GM12878 (cell line): ENCODE data around the gene SPAG17.

Experiments
- CHD4 ChIP-seq: fragments of 200-600 bp; sonication (generic); IDR thresholded peaks from 2 replicates; pipeline ENCODE4 v1.6.1; 2016; ENCODE audit warnings: mild to moderate bottlenecking
- FOXK2 ChIP-seq: fragments of 450-650 bp; IDR thresholded peaks from 2 replicates; pipeline ENCODE4 v1.6.1; 2017; ENCODE audit warnings: mild to moderate bottlenecking, moderate library complexity
- JUND ChIP-seq: IDR thresholded peaks from 2 replicates; pipeline ENCODE4 v1.6.1; 2012; ENCODE audit warnings: low read depth, mild to moderate bottlenecking, low read length, improper control_type of control experiment, moderate library complexity
- MTA3 ChIP-seq: IDR thresholded peaks from 2 replicates; pipeline ENCODE4 v1.6.1; 2012; ENCODE audit warnings: low read length, inconsistent platforms, borderline replicate concordance
- NFIC ChIP-seq: IDR thresholded peaks from 2 replicates; pipeline ENCODE4 v1.6.1; 2012; ENCODE audit warnings: low read depth, mild to moderate bottlenecking, inconsistent platforms, low read length, moderate library complexity
- NR2F1 ChIP-seq: fragments of 450-650 bp; conservative IDR thresholded peaks from 2 replicates; pipeline ENCODE4 v1.6.1; 2017; ENCODE audit warnings: mild to moderate bottlenecking
- POLR2AphosphoS5 ChIP-seq: IDR thresholded peaks from 2 replicates; pipeline ENCODE4 v1.6.1; 2011; ENCODE audit warnings: mild to moderate bottlenecking, low read length, inconsistent platforms
- SREBF2 ChIP-seq: IDR thresholded peaks from 2 replicates; pipeline ENCODE4 v1.6.1; 2012; ENCODE audit warnings: mild to moderate bottlenecking, low read length
- YY1 ChIP-seq: IDR thresholded peaks from 2 replicates; pipeline ENCODE4 v1.6.1; 2011; ENCODE audit warnings: low read depth, mild to moderate bottlenecking, low read length
- ZNF274 ChIP-seq: IDR thresholded peaks from one replicate; pipeline ENCODE4 v1.8.0; 2011; ENCODE audit not compliant: insufficient read length, insufficient read depth
- TF ChIP-seq, protein P1 (sequence below), 3 experiments: IDR thresholded peaks in 2 of 3; conservative IDR thresholded peaks in 1 of 3; 2 replicates each; pipeline ENCODE4 v1.5.1; 2011; ENCODE audit warnings: low read depth in 3 of 3, low read length in 3 of 3, mild to moderate bottlenecking in 3 of 3, control low read depth in 2 of 3, moderate library complexity in 2 of 3, inconsistent platforms in 1 of 3, mixed read lengths in 1 of 3; ENCODE audit not compliant: control insufficient read depth in 2 of 3, insufficient read depth in 1 of 3; ENCODE audit errors: extremely low read depth in 1 of 3
- TF ChIP-seq, protein P2 (sequence below): IDR thresholded peaks from 2 replicates; pipeline ENCODE4 v1.6.1; 2012; ENCODE audit warnings: mild to moderate bottlenecking, low read depth, low read length
- TF ChIP-seq, protein P3 (sequence below): IDR thresholded peaks from 2 replicates; pipeline ENCODE4 v1.6.1; 2011; ENCODE audit warnings: mild to moderate bottlenecking, low read depth, low read length, moderate library complexity; ENCODE audit not compliant: insufficient replicate concordance
- TF ChIP-seq, protein P4 (sequence below): fragments of 450-650 bp; IDR thresholded peaks from 2 replicates; pipeline ENCODE4 v1.6.1; 2017; ENCODE audit warnings: mild to moderate bottlenecking, moderate library complexity

DNA sequence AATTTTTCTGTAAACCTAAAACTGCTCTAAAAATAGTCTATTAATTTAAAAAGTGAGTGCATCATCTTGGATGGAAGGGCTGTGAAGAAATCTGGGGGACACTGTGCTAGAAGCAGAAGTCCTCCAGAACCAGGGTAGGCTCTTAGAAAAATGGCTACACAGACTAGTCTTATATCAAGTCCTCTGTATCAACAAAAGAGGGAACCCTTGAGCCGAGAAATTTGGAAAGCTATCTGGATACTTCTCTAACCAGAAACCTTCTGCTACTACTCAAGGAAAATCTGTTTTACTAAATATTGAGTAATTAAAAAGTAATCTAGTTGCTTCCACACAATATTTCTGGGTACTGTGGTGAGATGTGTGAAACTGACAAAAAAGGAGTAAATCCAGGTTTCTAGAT is 163.4 kb downstream of the SPAG17 start:
- TF ChIP-seq JUND (no peak), NR2F1 (no peak), NFIC (no peak), SREBF2 (no peak), ZNF274 (no peak), MTA3 (no peak), FOXK2 (no peak), YY1 (no peak), POLR2AphosphoS5 (no peak), CHD4 (no peak)
- TF ChIP-seq, protein P1, sequence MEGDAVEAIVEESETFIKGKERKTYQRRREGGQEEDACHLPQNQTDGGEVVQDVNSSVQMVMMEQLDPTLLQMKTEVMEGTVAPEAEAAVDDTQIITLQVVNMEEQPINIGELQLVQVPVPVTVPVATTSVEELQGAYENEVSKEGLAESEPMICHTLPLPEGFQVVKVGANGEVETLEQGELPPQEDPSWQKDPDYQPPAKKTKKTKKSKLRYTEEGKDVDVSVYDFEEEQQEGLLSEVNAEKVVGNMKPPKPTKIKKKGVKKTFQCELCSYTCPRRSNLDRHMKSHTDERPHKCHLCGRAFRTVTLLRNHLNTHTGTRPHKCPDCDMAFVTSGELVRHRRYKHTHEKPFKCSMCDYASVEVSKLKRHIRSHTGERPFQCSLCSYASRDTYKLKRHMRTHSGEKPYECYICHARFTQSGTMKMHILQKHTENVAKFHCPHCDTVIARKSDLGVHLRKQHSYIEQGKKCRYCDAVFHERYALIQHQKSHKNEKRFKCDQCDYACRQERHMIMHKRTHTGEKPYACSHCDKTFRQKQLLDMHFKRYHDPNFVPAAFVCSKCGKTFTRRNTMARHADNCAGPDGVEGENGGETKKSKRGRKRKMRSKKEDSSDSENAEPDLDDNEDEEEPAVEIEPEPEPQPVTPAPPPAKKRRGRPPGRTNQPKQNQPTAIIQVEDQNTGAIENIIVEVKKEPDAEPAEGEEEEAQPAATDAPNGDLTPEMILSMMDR (IDR thresholded peaks at IDR 0.05 in 2 of 3, conservative IDR thresholded peaks at IDR 0.05 in 1 of 3; ENCODE audit: control insufficient read depth in 2 of 3, extremely low read depth in 1 of 3, insufficient read depth in 1 of 3, low read depth in 3 of 3, low read length in 3 of 3), result no peak
- TF ChIP-seq, protein P2, sequence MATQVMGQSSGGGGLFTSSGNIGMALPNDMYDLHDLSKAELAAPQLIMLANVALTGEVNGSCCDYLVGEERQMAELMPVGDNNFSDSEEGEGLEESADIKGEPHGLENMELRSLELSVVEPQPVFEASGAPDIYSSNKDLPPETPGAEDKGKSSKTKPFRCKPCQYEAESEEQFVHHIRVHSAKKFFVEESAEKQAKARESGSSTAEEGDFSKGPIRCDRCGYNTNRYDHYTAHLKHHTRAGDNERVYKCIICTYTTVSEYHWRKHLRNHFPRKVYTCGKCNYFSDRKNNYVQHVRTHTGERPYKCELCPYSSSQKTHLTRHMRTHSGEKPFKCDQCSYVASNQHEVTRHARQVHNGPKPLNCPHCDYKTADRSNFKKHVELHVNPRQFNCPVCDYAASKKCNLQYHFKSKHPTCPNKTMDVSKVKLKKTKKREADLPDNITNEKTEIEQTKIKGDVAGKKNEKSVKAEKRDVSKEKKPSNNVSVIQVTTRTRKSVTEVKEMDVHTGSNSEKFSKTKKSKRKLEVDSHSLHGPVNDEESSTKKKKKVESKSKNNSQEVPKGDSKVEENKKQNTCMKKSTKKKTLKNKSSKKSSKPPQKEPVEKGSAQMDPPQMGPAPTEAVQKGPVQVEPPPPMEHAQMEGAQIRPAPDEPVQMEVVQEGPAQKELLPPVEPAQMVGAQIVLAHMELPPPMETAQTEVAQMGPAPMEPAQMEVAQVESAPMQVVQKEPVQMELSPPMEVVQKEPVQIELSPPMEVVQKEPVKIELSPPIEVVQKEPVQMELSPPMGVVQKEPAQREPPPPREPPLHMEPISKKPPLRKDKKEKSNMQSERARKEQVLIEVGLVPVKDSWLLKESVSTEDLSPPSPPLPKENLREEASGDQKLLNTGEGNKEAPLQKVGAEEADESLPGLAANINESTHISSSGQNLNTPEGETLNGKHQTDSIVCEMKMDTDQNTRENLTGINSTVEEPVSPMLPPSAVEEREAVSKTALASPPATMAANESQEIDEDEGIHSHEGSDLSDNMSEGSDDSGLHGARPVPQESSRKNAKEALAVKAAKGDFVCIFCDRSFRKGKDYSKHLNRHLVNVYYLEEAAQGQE, result no peak
- TF ChIP-seq, protein P3, sequence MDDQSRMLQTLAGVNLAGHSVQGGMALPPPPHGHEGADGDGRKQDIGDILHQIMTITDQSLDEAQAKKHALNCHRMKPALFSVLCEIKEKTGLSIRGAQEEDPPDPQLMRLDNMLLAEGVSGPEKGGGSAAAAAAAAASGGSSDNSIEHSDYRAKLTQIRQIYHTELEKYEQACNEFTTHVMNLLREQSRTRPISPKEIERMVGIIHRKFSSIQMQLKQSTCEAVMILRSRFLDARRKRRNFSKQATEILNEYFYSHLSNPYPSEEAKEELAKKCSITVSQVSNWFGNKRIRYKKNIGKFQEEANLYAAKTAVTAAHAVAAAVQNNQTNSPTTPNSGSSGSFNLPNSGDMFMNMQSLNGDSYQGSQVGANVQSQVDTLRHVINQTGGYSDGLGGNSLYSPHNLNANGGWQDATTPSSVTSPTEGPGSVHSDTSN, result no peak
- TF ChIP-seq, protein P4, sequence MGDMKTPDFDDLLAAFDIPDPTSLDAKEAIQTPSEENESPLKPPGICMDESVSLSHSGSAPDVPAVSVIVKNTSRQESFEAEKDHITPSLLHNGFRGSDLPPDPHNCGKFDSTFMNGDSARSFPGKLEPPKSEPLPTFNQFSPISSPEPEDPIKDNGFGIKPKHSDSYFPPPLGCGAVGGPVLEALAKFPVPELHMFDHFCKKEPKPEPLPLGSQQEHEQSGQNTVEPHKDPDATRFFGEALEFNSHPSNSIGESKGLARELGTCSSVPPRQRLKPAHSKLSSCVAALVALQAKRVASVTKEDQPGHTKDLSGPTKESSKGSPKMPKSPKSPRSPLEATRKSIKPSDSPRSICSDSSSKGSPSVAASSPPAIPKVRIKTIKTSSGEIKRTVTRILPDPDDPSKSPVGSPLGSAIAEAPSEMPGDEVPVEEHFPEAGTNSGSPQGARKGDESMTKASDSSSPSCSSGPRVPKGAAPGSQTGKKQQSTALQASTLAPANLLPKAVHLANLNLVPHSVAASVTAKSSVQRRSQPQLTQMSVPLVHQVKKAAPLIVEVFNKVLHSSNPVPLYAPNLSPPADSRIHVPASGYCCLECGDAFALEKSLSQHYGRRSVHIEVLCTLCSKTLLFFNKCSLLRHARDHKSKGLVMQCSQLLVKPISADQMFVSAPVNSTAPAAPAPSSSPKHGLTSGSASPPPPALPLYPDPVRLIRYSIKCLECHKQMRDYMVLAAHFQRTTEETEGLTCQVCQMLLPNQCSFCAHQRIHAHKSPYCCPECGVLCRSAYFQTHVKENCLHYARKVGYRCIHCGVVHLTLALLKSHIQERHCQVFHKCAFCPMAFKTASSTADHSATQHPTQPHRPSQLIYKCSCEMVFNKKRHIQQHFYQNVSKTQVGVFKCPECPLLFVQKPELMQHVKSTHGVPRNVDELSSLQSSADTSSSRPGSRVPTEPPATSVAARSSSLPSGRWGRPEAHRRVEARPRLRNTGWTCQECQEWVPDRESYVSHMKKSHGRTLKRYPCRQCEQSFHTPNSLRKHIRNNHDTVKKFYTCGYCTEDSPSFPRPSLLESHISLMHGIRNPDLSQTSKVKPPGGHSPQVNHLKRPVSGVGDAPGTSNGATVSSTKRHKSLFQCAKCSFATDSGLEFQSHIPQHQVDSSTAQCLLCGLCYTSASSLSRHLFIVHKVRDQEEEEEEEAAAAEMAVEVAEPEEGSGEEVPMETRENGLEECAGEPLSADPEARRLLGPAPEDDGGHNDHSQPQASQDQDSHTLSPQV, result no peak
